Spleen (tissue), 11 donors: ENCODE results near the gene RBMS1. TPM values are rescaled to one million over a fixed set of nuclear protein-coding genes. Genes with fewer than 3 reads are reported as not detected.

ENCODE experiments used
- DNase-seq: peaks from one replicate; pipeline ENCODE4 v3.0.0-alpha.2; 2020
- H3K27ac ChIP-seq, 8 donors: fragments of 200-600 bp; sonication (generic) in 7 of 8; 1 replicate in 4 of 8; 2 replicates in 4 of 8; pipeline versions ENCODE4 v1.5.0 to v1.8.0; 2016 to 2021; ENCODE audit warnings: inconsistent platforms in 4 of 8, mild to moderate bottlenecking in 4 of 8, moderate library complexity in 1 of 8
- H3K27me3 ChIP-seq, 7 donors: fragments of 200-600 bp; sonication (generic) in 6 of 7; replicated peaks in 1 of 7; 1 replicate in 4 of 7; 2 replicates in 3 of 7; pipeline versions ENCODE4 v1.5.0 to v1.8.0; 2016 to 2021; ENCODE audit warnings: inconsistent platforms in 3 of 7, mild to moderate bottlenecking in 1 of 7
- H3K36me3 ChIP-seq, 6 donors: fragments of 200-600 bp; sonication (generic) in 5 of 6; 1 replicate in 4 of 6; 2 replicates in 2 of 6; pipeline versions ENCODE4 v1.5.0 to v1.8.0; 2016 to 2021; ENCODE audit warnings: inconsistent platforms in 2 of 6
- H3K4me1 ChIP-seq, 6 donors: fragments of 200-600 bp; sonication (generic) in 5 of 6; 1 replicate in 3 of 6; 2 replicates in 3 of 6; pipeline versions ENCODE4 v1.5.0 to v1.8.0; 2016 to 2021; ENCODE audit warnings: inconsistent platforms in 3 of 6
- H3K4me3 ChIP-seq, 8 donors: fragments of 200-600 bp; sonication (generic) in 7 of 8; 1 replicate in 4 of 8; 2 replicates in 4 of 8; pipeline versions ENCODE4 v1.5.0 to v1.8.0; 2016 to 2021; ENCODE audit warnings: inconsistent platforms in 4 of 8, mild to moderate bottlenecking in 4 of 8, moderate library complexity in 2 of 8
- H3K9me3 ChIP-seq, 8 donors: fragments of 200-600 bp; sonication (generic) in 7 of 8; 1 replicate in 4 of 8; 2 replicates in 4 of 8; pipeline versions ENCODE4 v1.5.0 to v1.8.0; 2016 to 2021; ENCODE audit warnings: inconsistent platforms in 4 of 8
- POLR2A ChIP-seq, 3 donors: fragments of 450-650 bp; IDR thresholded peaks; one replicate each; pipeline ENCODE4 v1.5.1; 2017; ENCODE audit warnings: antibody characterized with exemption in 3 of 3, mild to moderate bottlenecking in 1 of 3
- POLR2AphosphoS5 ChIP-seq, 3 donors: sonication (generic); formaldehyde crosslinking; IDR thresholded peaks; one replicate each; pipeline ENCODE4 v1.5.1; 2017; ENCODE audit warnings: antibody characterized with exemption in 3 of 3
- WGBS, 5 donors: extraction: QIAGEN DNeasy Blood & Tissue Kit in 3 of 5; methylation state at CpG; one replicate each; pipeline versions ENCODE4 v1.1.5 to v1.1.7; 2013 to 2018; 5-methylcytosine and 5-hydroxymethylcytosine counted together
- intact Hi-C: fragments of 100-400 bp; cut with DNase I; formaldehyde crosslinking; loops from one replicate; pipeline ENCODE4 v1.15.0; 2023; ENCODE audit warnings: low total_unique reads
- polyA plus RNA-seq, 3 donors: library from polyadenylated mRNA; stranded (reverse); fragments of 200-250 nt; gene quantifications; one replicate each; pipeline ENCODE4 v1.2.1, GENCODE V29; 2013
- total RNA-seq, 7 donors: library from RNA; depleted of rRNA in 3 of 7; stranded (reverse); fragments of >200 nt in 3 of 7; fragmentation: NEBNext Ultra II Directional in 4 of 7; extraction: Animal tissue kit (Norgen Biotek cat#: 25700) in 4 of 7; gene quantifications; one replicate each; pipeline versions ENCODE4 v1.1.0 to v1.2.1, GENCODE V29; 2016 to 2021
- TF ChIP-seq, protein P1 (sequence below), 11 experiments: fragments of 200-600 bp in 7 of 11; fragments of 450-650 bp in 4 of 11; sonication (generic) in 4 of 11; IDR thresholded peaks in 8 of 11; conservative IDR thresholded peaks in 3 of 11; 1 replicate in 7 of 11; 2 replicates in 4 of 11; pipeline versions ENCODE4 v1.4.0 to v1.8.0; 2016 to 2021; ENCODE audit warnings: antibody characterized with exemption in 11 of 11, inconsistent platforms in 4 of 11, mild to moderate bottlenecking in 1 of 11
- donor health status: healthy with polysubstance abuse.
- donor health status: DM: no; HTN: no; CAD: no; lungs with moderate emphysema.
- donor health status: DM: no; HTN: no; CAD: no.
- donor health status: Bipolar disorder and iron deficiency.
- donor health status: healthy.
- donor health status: DM: no; HTN: no; CAD: no.
- donor health status: DM: yes; HTN: yes; CAD: no.

The RBMS1 gene
- total and polyA plus RNA-seq, 10 donors, result 18.8 to 151 (median 118) TPM

DNA sequence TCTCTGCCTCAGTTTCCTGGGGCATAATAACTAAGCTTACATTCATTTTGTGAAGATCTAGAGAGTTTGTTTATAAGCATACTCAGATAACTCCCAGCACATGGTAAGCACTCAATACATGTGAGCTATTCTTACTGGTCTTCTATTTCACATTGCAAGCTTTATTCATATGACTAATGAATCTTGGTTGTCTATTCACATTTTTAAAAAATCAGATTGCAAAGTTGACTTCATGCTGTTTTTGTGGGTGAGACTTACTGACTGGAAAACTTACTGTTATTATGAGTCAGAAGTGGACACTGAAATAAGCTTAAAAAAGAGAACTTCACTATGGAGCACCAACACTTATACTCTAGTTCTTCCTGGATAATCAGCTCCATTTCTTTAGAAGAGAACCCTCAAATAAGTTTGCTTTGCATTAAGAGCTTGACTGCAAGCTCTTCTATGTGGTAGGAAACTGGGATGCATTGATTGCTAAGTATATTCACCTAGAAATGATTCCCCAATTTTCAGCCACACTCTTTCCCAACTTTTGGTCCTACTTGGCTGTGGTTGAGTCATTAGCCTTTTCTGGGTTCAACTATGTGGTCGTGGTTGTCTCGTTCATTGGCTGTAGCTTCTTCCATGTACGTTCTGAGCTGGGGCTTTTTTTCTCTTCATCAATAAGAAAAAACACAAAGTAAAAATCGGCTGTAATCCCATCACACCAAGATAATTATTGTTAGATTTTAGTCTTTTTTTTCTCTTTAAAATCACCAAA, 29.5 kb upstream of the RBMS1 start:
- TF ChIP-seq POLR2A (IDR thresholded peaks at IDR 0.05), result no peak
- TF ChIP-seq, protein P1, sequence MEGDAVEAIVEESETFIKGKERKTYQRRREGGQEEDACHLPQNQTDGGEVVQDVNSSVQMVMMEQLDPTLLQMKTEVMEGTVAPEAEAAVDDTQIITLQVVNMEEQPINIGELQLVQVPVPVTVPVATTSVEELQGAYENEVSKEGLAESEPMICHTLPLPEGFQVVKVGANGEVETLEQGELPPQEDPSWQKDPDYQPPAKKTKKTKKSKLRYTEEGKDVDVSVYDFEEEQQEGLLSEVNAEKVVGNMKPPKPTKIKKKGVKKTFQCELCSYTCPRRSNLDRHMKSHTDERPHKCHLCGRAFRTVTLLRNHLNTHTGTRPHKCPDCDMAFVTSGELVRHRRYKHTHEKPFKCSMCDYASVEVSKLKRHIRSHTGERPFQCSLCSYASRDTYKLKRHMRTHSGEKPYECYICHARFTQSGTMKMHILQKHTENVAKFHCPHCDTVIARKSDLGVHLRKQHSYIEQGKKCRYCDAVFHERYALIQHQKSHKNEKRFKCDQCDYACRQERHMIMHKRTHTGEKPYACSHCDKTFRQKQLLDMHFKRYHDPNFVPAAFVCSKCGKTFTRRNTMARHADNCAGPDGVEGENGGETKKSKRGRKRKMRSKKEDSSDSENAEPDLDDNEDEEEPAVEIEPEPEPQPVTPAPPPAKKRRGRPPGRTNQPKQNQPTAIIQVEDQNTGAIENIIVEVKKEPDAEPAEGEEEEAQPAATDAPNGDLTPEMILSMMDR (IDR thresholded peaks at IDR 0.05 in 8 of 11, conservative IDR thresholded peaks at IDR 0.05 in 3 of 11), result no peak
- no peak for TF ChIP-seq POLR2AphosphoS5 (IDR thresholded peaks at IDR 0.05)
- H3K27me3 ChIP-seq, result no peaks in the 10 kb centered on the region
- H3K4me3 ChIP-seq, result no peak overlapping the region
- no peak overlapping the region for H3K27ac ChIP-seq
- no peaks in the 10 kb centered on the region for H3K36me3 ChIP-seq
- intact Hi-C loops, result no loop called here
- no peak for DNase-seq
- 74 to 94% (median 79%) methylated on average over 4 of the region's 4 CpGs for WGBS, 5 donors
- no peaks in the 10 kb centered on the region for H3K4me1 ChIP-seq
- no peaks in the 10 kb centered on the region for H3K9me3 ChIP-seq

DNA sequence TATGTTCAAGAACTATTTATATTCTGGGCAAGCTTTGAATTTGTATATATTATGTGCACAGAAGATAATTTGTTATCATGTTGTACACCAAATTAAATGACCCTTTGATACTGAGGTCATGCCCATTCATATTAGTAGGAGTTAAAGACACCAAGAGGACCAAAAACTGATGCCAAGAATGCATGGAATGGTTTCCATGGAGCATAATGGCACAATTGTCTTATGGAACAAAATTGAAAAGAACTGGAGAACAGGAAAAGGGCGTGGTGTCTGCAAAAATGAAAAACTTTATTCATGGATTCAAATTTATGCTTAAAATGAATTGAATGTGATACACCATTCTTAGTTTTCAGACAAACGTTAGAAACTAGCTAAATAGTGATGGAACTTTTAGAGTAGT, 24.1 kb upstream of the RBMS1 start:
- TF ChIP-seq POLR2A (IDR thresholded peaks at IDR 0.05), result peak in 1 of 3 donors; percentile 9
- TF ChIP-seq POLR2AphosphoS5 (IDR thresholded peaks at IDR 0.05), result no peak
- TF ChIP-seq, protein P1 (IDR thresholded peaks at IDR 0.05 in 8 of 11, conservative IDR thresholded peaks at IDR 0.05 in 3 of 11), result no peak
- no peak for DNase-seq
- no peak overlapping the region for H3K27ac ChIP-seq
- WGBS, 5 donors, result 70 to 88% (median 75%) methylated on average over 2 of the region's 2 CpGs
- H3K27me3 ChIP-seq, result no peaks in the 10 kb centered on the region
- H3K4me1 ChIP-seq, result peaks cover 0 to 7% (median 0%) of the 10 kb centered on the region in 6 donors
- no peaks in the 10 kb centered on the region for H3K9me3 ChIP-seq
- H3K4me3 ChIP-seq, result no peak overlapping the region
- no peaks in the 10 kb centered on the region for H3K36me3 ChIP-seq
- intact Hi-C loops, result no loop called here

DNA sequence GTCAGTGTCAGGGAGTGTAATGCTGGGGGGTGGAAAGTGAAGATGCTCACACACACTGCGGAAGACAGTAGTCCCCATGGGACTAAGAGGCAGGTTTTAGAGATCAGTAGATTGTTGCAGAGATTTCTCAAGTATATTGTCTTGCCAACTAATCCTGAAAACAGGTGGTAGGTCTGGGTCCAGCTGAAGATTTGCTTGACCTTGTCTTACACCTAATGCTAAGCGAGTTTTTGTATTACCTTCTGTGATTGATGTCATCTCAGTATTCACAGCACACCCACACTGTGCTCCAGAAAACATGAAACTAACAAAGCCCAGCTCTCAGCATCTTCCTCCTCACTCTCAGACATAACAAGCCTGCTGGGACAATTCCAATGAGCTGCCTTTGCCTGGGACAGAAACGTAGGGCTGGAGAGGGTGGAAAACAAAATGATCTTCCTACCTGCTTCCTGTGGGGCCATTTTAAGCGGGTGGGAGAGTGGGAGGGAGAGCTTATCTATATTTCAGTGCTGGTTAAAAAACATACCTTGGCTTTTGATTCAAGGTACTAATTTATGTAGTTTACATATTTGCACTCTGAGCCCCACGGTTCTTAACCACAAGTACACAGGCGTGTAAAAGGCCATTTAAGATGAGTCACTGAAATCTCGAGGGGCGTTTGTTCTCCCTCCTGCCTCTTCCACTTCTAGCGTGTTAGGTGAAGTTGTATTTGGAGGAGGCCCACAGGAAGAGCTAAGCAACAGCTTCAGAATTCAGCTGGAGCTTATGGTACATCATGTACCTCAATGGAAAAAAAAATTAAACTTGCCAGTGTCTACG, 23.1 kb upstream of the RBMS1 start:
- no peaks in the 10 kb centered on the region for H3K36me3 ChIP-seq
- no peaks in the 10 kb centered on the region for H3K9me3 ChIP-seq
- no peaks in the 10 kb centered on the region for H3K27me3 ChIP-seq
- TF ChIP-seq POLR2A (IDR thresholded peaks at IDR 0.05), result no peak
- TF ChIP-seq POLR2AphosphoS5 (IDR thresholded peaks at IDR 0.05), result no peak
- TF ChIP-seq, protein P1 (IDR thresholded peaks at IDR 0.05 in 8 of 11, conservative IDR thresholded peaks at IDR 0.05 in 3 of 11), result no peak
- DNase-seq, result no peak
- no peak overlapping the region for H3K27ac ChIP-seq
- WGBS, 5 donors, result 57 to 70% (median 65%) methylated on average over 10 of the region's 10 CpGs
- H3K4me1 ChIP-seq, result peaks cover 0 to 7% (median 0%) of the 10 kb centered on the region in 6 donors
- intact Hi-C loops, result no loop called here
- H3K4me3 ChIP-seq, result no peak overlapping the region

DNA sequence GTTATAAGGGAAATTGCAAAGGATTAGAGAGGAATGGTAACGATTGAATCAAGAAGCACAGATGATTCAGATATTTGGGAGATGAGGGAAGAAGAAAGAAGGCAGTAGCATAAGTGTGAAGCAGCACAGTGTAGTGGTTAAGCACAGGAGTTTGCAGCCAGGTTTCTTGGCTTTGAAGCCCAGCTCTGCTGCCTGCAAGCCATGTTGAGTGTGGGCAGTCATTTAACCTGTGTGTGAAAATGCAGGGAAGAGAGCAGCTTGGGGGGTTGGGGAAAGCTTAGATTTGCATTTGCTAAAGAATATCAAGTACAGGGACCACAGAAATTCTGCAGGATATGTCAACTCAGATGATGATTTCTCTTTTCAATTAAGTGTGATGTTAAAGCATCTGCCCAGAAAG, 21.5 kb upstream of the RBMS1 start:
- TF ChIP-seq POLR2A (IDR thresholded peaks at IDR 0.05) (no peak), POLR2AphosphoS5 (IDR thresholded peaks at IDR 0.05) (no peak)
- H3K9me3 ChIP-seq, result no peaks in the 10 kb centered on the region
- no peak overlapping the region for H3K27ac ChIP-seq
- intact Hi-C loops, result no loop called here
- DNase-seq, result no peak
- H3K27me3 ChIP-seq, result no peaks in the 10 kb centered on the region
- H3K4me3 ChIP-seq, result no peak overlapping the region
- H3K4me1 ChIP-seq, result peaks cover 0 to 7% (median 0%) of the 10 kb centered on the region in 6 donors
- H3K36me3 ChIP-seq, result no peaks in the 10 kb centered on the region
- WGBS, 5 donors, result 77 to 89% (median 79%) methylated on average over 1 of the region's 1 CpG
